NCI-H345 (cell line): ENCODE measurements around the gene PKP4.

Source experiments
- DNase-seq: peaks from one replicate; lab custom pipeline; 2025; lab: John Stamatoyannopoulos, UW

The PKP4 gene

GRCh38 chr2:158651358-158652057, 194.8 kb downstream of the PKP4 start:
- DNase-seq = no peak

GRCh38 chr2:158655628-158656027, 198.9 kb downstream of the PKP4 start:
- DNase-seq = no peak

GRCh38 chr2:158656492-158657229, 199.9 kb downstream of the PKP4 start:
- DNase-seq = no peak

- no peak for DNase-seq
Observed at GRCh38 chr2:158658396-158658795, 201.6 kb downstream of the PKP4 start.

GRCh38 chr2:158659483-158659882, 202.7 kb downstream of the PKP4 start:
- DNase-seq = no peak

- DNase-seq = no peak
Observed at GRCh38 chr2:158661231-158661630, 204.5 kb downstream of the PKP4 start.

- no peak for DNase-seq
Observed at GRCh38 chr2:158662421-158662820, 205.7 kb downstream of the PKP4 start.

GRCh38 chr2:158663796-158664195, 207.0 kb downstream of the PKP4 start:
- DNase-seq = no peak

GRCh38 chr2:158664987-158665386, 208.2 kb downstream of the PKP4 start:
- no peak for DNase-seq

GRCh38 chr2:158665536-158666302, 209.0 kb downstream of the PKP4 start:
- DNase-seq = no peak

GRCh38 chr2:158666969-158667368, 210.2 kb downstream of the PKP4 start:
- no peak for DNase-seq

- DNase-seq = no peak
Observed at GRCh38 chr2:158667586-158667985, 210.8 kb downstream of the PKP4 start.

- DNase-seq = no peak
Observed at GRCh38 chr2:158668001-158668765, 211.4 kb downstream of the PKP4 start.

- no peak for DNase-seq
Observed at GRCh38 chr2:158670292-158670691, 213.5 kb downstream of the PKP4 start.

GRCh38 chr2:158671360-158672245, 214.9 kb downstream of the PKP4 start:
- DNase-seq = no peak

GRCh38 chr2:158676295-158676694, 219.5 kb downstream of the PKP4 start:
- no peak for DNase-seq

- no peak for DNase-seq
Observed at GRCh38 chr2:158676696-158677095, 219.9 kb downstream of the PKP4 start.

GRCh38 chr2:158677542-158677941, 220.8 kb downstream of the PKP4 start:
- no peak for DNase-seq

- DNase-seq = no peak
Observed at GRCh38 chr2:158681816-158682215, 225.1 kb downstream of the PKP4 start.

GRCh38 chr2:158685646-158686045, 228.9 kb downstream of the PKP4 start:
- no peak for DNase-seq

GRCh38 chr2:158686210-158686691, 229.5 kb downstream of the PKP4 start:
- DNase-seq = no peak
